ENCODE results near the gene HEY2. TPM values are rescaled to one million over a fixed set of nuclear protein-coding genes. Genes with fewer than 3 reads are reported as not detected.

The HEY2 gene
- total and polyA plus RNA-seq, 9 donors, result 3.0 to 19.9 (median 8.2) TPM

DNA sequence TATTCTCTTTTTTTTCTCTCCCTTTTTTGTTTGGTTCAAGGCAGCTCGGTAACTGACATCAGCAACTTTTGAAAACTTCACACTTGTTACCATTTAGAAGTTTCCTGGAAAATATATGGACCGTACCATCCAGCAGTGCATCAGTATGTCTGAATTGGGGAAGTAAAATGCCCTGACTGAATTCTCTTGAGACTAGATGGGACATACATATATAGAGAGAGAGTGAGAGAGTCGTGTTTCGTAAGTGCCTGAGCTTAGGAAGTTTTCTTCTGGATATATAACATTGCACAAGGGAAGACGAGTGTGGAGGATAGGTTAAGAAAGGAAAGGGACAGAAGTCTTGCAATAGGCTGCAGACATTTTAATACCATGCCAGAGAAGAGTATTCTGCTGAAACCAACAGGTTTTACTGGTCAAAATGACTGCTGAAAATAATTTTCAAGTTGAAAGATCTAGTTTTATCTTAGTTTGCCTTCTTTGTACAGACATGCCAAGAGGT, 10.6 kb downstream of the HEY2 start:
- TF ChIP-seq, protein P1, sequence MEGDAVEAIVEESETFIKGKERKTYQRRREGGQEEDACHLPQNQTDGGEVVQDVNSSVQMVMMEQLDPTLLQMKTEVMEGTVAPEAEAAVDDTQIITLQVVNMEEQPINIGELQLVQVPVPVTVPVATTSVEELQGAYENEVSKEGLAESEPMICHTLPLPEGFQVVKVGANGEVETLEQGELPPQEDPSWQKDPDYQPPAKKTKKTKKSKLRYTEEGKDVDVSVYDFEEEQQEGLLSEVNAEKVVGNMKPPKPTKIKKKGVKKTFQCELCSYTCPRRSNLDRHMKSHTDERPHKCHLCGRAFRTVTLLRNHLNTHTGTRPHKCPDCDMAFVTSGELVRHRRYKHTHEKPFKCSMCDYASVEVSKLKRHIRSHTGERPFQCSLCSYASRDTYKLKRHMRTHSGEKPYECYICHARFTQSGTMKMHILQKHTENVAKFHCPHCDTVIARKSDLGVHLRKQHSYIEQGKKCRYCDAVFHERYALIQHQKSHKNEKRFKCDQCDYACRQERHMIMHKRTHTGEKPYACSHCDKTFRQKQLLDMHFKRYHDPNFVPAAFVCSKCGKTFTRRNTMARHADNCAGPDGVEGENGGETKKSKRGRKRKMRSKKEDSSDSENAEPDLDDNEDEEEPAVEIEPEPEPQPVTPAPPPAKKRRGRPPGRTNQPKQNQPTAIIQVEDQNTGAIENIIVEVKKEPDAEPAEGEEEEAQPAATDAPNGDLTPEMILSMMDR (IDR thresholded peaks at IDR 0.05), result no peak
- TF ChIP-seq POLR2A (IDR thresholded peaks at IDR 0.05) (no peak), EP300 (IDR thresholded peaks at IDR 0.05) (no peak)
- Histone ChIP-seq H3K4me1 (ENCODE audit: insufficient read depth) (peaks cover 2% of the 10 kb centered on the region), H3K27me3 (no peaks in the 10 kb centered on the region), H3K27ac (no peak overlapping the region), H3K36me3 (no peaks in the 10 kb centered on the region), H3K9me3 (no peaks in the 10 kb centered on the region), H3K4me3 (no peak overlapping the region)
- 76 to 79% (median 78%) methylated on average over 5 of the region's 5 CpGs for WGBS, 3 donors
- intact Hi-C loops (cut with DNase I), result no loop called here
- no peak for DNase-seq

DNA sequence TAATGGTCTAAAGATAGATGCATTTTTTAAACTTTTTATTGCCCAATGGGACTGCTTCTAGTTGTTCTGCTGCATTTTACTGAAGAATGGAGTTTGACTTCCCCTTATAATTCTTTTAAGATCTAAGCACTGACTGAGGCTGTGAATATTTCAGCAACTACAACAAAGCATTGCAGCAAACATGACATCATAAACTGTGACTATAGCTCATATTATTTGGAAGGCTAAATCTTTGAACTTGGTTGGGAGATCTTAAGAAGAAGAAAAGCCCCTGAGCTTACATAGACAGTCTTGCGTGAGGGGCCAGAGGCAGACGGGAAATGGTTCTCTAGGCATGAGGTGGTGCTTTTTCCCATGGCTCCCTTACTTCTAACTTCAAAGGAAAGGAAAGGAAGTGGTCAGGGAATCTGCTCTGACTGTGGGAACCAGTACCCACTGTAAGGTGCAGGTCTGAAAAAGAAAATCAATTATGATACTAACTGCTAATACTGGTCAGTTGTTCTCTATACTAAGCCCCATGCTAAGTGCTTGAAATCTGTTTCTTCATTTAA, 14.8 kb downstream of the HEY2 start:
- TF ChIP-seq, protein P1 (IDR thresholded peaks at IDR 0.05), result no peak
- TF ChIP-seq POLR2A (IDR thresholded peaks at IDR 0.05) (no peak), EP300 (IDR thresholded peaks at IDR 0.05) (no peak)
- intact Hi-C loops (cut with DNase I), result no loop called here
- DNase-seq, result no peak
- H3K4me3 ChIP-seq, result no peak overlapping the region
- 65 to 80% (median 77%) methylated on average over 2 of the region's 2 CpGs for WGBS, 3 donors
- H3K9me3 ChIP-seq, result no peaks in the 10 kb centered on the region
- H3K27me3 ChIP-seq, result no peaks in the 10 kb centered on the region
- no peaks in the 10 kb centered on the region for H3K36me3 ChIP-seq
- no peak overlapping the region for H3K27ac ChIP-seq
- H3K4me1 ChIP-seq (ENCODE audit: insufficient read depth), result peaks cover 2% of the 10 kb centered on the region

DNA sequence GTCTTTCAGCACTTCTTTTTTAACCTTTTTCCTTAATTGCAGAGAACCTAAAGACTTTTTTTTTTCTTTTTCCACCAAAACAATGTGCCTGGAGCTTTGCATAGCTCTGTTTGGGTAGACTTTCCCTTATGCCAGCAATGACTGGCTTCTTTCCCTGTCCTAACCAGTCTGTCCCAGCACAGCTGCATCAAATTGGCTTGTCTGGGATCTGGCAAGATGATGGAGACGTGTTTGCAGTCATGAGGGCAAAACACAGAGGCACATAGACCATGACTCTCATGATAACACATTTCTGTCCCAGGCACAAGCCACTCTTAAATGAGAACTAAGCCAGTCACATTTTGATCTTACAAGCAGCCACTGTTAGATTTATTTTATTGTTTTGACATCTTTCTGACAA, 16.5 kb downstream of the HEY2 start:
- no peaks in the 10 kb centered on the region for H3K9me3 ChIP-seq
- no peaks in the 10 kb centered on the region for H3K27me3 ChIP-seq
- no peaks in the 10 kb centered on the region for H3K36me3 ChIP-seq
- no peaks in the 10 kb centered on the region for H3K4me1 ChIP-seq (ENCODE audit: insufficient read depth)
- 42 to 64% (median 44%) methylated on average over 1 of the region's 1 CpG for WGBS, 3 donors
- no peak for DNase-seq
- TF ChIP-seq POLR2A (IDR thresholded peaks at IDR 0.05), result no peak
- TF ChIP-seq, protein P1 (IDR thresholded peaks at IDR 0.05), result no peak
- no peak overlapping the region for H3K27ac ChIP-seq
- no peak overlapping the region for H3K4me3 ChIP-seq
- intact Hi-C loops (cut with DNase I), result loop anchor here (5.0 kb wide), 1 partner anchor 454 kb away; no protein-coding TSS in a partner anchor

DNA sequence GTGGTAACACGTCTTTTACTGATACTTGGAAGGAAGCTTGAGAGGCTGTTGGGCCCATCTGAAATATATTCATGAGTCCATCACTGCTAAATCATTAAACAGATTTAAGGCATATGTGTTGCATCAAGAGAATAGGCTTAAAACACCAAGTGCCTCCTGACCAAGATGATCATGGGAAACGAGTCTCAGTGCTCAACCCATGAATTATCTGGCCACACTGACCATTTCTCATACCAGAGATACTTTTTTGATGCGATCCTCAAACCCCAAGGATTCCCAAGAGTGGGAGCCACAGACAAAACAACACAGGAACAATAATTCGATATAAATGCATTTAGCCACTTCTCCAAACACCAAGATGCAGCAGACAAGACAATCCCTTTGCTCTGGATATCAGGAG, 17.2 kb downstream of the HEY2 start:
- TF ChIP-seq EP300 (IDR thresholded peaks at IDR 0.05), result no peak
- no peak for TF ChIP-seq POLR2A (IDR thresholded peaks at IDR 0.05)
- TF ChIP-seq, protein P1 (IDR thresholded peaks at IDR 0.05), result no peak
- intact Hi-C loops (cut with DNase I), result loop anchor here (5.0 kb wide), 1 partner anchor 454 kb away; no protein-coding TSS in a partner anchor
- H3K27ac ChIP-seq, result no peak overlapping the region

More for the DNA sequence above, 17.2 kb downstream of the HEY2 start:
- Histone ChIP-seq H3K4me3 (no peak overlapping the region), H3K9me3 (no peaks in the 10 kb centered on the region), H3K4me1 (ENCODE audit: insufficient read depth) (no peaks in the 10 kb centered on the region), H3K27me3 (no peaks in the 10 kb centered on the region), H3K36me3 (no peaks in the 10 kb centered on the region)
- no peak for DNase-seq
- 55 to 76% (median 68%) methylated on average over 4 of the region's 4 CpGs for WGBS, 3 donors

Measured in ovary (tissue), 9 donors.